PC-9 (cell line): ENCODE results near the gene PEX14. TPM values are rescaled to one million over a fixed set of nuclear protein-coding genes. Genes with fewer than 3 reads are reported as not detected.

ENCODE experiments used
- BruUV-seq: library from RNA; stranded (reverse); fragments of 400-500 nt; replicated peaks from 2 replicates; lab custom pipeline; 2021; lab: Mats Ljungman, UMichigan
- CTCF ChIA-PET: fragments of 300-600 bp; sonication (Branson Sonifier 250); formaldehyde crosslinking; loops from one replicate; lab custom pipeline; 2022; ENCODE audit warnings: antibody characterized with exemption; lab: Charles Lee
- POLR2A ChIA-PET: fragments of 300-600 bp; sonication (Branson Sonifier 250); formaldehyde crosslinking; loops from one replicate; lab custom pipeline; 2022; ENCODE audit warnings: antibody characterized with exemption; ENCODE audit not compliant: unreplicated experiment; lab: Charles Lee
- DNase-seq, 2 experiments: peaks; one replicate each; pipeline versions ENCODE4 v3.0.0 to v3.0.0-alpha.2; 2015 to 2022; ENCODE audit warnings: mixed read lengths in 1 of 2
- H2AFZ ChIP-seq: fragments of 200-600 bp; sonication (generic); 2 replicates; pipeline ENCODE4 v1.8.1; 2017; ENCODE audit warnings: antibody characterized with exemption
- H3F3A ChIP-seq: fragments of 200-600 bp; sonication (generic); 2 replicates; pipeline ENCODE4 v1.8.1; 2017; ENCODE audit warnings: antibody characterized with exemption, mild to moderate bottlenecking, low read depth; ENCODE audit not compliant: insufficient read depth
- H3K27ac ChIP-seq: fragments of 200-600 bp; sonication (generic); 2 replicates; pipeline ENCODE4 v1.6.1; 2016; ENCODE audit warnings: mixed run types
- H3K27me3 ChIP-seq: fragments of 200-600 bp; sonication (generic); 2 replicates; pipeline ENCODE4 v1.6.1; 2016; ENCODE audit warnings: low read depth, mixed run types; ENCODE audit not compliant: insufficient read depth
- H3K36me3 ChIP-seq: fragments of 200-600 bp; sonication (generic); 2 replicates; pipeline ENCODE4 v1.6.1; 2016; ENCODE audit warnings: low read depth, mixed run types
- H3K4me1 ChIP-seq: fragments of 200-600 bp; sonication (generic); replicated peaks from 2 replicates; pipeline ENCODE4 v1.6.1; 2016; ENCODE audit warnings: mixed run types; ENCODE audit not compliant: insufficient read depth
- H3K4me2 ChIP-seq: fragments of 200-600 bp; sonication (generic); 2 replicates; pipeline ENCODE4 v1.6.1; 2017; ENCODE audit warnings: mixed run types
- H3K4me3 ChIP-seq: fragments of 200-600 bp; sonication (generic); 2 replicates; pipeline ENCODE4 v1.6.1; 2016; ENCODE audit warnings: mixed run types
- H3K79me2 ChIP-seq: fragments of 200-600 bp; sonication (generic); 2 replicates; pipeline ENCODE4 v1.6.1; 2017; ENCODE audit warnings: low read depth, mixed run types
- H3K9me2 ChIP-seq: fragments of 200-600 bp; sonication (generic); 2 replicates; pipeline ENCODE4 v1.8.1; 2017; ENCODE audit warnings: mild to moderate bottlenecking; ENCODE audit not compliant: insufficient read depth
- H3K9me3 ChIP-seq: fragments of 200-600 bp; sonication (generic); 2 replicates; pipeline ENCODE4 v1.8.1; 2016; ENCODE audit warnings: low read depth; ENCODE audit not compliant: insufficient read depth
- H4K20me1 ChIP-seq: fragments of 200-600 bp; sonication (generic); 2 replicates; pipeline ENCODE4 v1.8.1; 2017; ENCODE audit not compliant: insufficient read depth
- EZH2 ChIP-seq: fragments of 200-600 bp; sonication (generic); IDR thresholded peaks from 2 replicates; pipeline ENCODE4 v1.8.0; 2017; ENCODE audit warnings: antibody characterized with exemption, low read depth
- intact Hi-C: fragments of 100-400 bp; cut with micrococcal nuclease; formaldehyde crosslinking; loops from one replicate; pipeline ENCODE4 v1.10.0; 2022; ENCODE audit not compliant: unreplicated experiment
- total RNA-seq: library from RNA; stranded (reverse); gene quantifications from 2 replicates; pipeline ENCODE4 v1.2.3, GENCODE V29; 2021
- TF ChIP-seq, protein P1 (sequence below): fragments of 200-600 bp; sonication (generic); conservative IDR thresholded peaks from 2 replicates; pipeline ENCODE4 v1.6.1; 2017; ENCODE audit warnings: mixed run types, antibody characterized with exemption, mild to moderate bottlenecking, moderate library complexity

PEX14 gene
- total RNA-seq, 1 experiment from 2014 or later: 28.3 TPM

DNA sequence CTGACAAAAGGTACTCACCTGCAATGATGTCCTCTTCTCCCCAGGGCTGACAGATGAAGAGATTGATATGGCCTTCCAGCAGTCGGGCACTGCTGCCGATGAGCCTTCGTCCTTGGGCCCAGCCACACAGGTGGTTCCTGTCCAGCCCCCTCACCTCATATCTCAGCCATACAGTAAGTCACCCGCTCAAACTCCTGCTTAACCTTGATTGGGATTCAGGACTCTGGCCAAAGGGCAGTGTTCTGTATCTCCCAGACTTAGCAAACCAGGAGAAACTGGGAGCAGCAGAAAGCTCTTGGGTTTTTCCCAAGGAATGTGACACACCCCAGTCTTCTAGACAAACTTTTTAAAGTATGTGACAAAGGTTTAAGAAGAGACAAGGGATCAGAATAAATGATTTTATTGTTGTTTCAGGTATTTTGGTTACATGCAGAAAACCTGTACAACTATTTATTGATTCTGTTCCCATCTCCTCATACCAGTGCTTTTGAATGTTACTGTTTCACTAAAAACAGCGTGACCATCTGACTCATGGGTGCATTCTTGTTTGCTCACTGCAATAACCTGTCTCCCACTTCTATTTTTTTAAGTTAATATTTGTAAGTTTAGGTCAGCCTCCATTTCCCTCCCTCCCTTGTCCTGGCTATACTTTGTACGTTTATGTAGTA, 124.6 kb downstream of the PEX14 start:
- no peaks in the 10 kb centered on the region for H3K36me3 ChIP-seq
- H3K79me2 ChIP-seq: no peaks in the 10 kb centered on the region
- H3K27ac ChIP-seq: peak overlapping the region; percentile 92
- H3K9me3 ChIP-seq: no peaks in the 10 kb centered on the region
- POLR2A ChIA-PET: no interaction called here
- peaks cover 24% of the 10 kb centered on the region for H3F3A ChIP-seq
- BruUV-seq: no TSS peak
- peak overlapping the region; percentile 64 for H3K4me2 ChIP-seq
- 0 out of 2 replicates have a peak overlapping the region, but pooled peaks have one; percentile 18 for H3K4me3 ChIP-seq
- peak; percentile 41 to 86 for DNase-seq
- H2AFZ ChIP-seq: no peak overlapping the region
- TF ChIP-seq, protein P1, sequence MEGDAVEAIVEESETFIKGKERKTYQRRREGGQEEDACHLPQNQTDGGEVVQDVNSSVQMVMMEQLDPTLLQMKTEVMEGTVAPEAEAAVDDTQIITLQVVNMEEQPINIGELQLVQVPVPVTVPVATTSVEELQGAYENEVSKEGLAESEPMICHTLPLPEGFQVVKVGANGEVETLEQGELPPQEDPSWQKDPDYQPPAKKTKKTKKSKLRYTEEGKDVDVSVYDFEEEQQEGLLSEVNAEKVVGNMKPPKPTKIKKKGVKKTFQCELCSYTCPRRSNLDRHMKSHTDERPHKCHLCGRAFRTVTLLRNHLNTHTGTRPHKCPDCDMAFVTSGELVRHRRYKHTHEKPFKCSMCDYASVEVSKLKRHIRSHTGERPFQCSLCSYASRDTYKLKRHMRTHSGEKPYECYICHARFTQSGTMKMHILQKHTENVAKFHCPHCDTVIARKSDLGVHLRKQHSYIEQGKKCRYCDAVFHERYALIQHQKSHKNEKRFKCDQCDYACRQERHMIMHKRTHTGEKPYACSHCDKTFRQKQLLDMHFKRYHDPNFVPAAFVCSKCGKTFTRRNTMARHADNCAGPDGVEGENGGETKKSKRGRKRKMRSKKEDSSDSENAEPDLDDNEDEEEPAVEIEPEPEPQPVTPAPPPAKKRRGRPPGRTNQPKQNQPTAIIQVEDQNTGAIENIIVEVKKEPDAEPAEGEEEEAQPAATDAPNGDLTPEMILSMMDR: no peak
- no peak for TF ChIP-seq EZH2
- intact Hi-C loops: loop anchor here (1.0 kb wide), 1 partner anchor 69 kb away; no protein-coding TSS in a partner anchor
- CTCF ChIA-PET: no interaction called here
- H3K4me1 ChIP-seq: peaks cover 24% of the 10 kb centered on the region
- H3K27me3 ChIP-seq: no peaks in the 10 kb centered on the region
- H3K9me2 ChIP-seq: no peaks in the 10 kb centered on the region
- no peaks in the 10 kb centered on the region for H4K20me1 ChIP-seq

DNA sequence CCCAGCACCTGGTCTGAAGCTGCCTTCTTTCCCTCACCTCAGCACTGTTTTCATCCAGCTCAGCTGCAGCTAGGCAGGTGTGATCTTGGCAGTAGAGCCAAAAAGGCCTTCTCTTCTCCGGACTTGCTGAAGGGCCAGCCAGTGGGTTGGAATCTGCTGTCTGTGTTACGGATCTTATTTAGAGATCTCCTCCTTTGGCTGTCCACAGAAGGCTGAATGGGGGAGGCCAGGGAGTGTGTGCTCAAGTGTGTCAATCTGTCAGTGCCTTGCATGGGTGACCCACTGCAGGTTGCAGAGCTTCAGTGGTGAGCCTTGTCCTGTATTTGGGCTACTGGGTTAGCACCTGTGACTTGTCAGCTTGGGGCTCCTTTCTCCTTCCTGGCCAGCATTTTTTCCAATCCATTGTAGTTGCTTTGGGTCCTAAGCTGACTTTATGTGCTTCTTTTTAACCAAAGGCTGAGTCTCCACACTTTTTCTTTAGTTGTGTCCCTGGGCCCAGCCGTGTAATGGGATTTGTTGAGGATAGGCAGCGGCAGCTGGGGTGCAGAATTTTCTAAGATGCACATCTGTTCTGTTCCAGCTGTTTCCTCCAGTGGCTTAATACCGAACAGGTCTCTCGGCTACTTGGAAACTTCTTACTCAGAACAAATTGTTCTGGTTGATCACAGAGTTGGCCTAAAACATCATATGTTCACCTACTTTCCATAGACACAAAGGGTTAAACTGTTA, 126.8 kb downstream of the PEX14 start:
- H3K9me2 ChIP-seq: no peaks in the 10 kb centered on the region
- POLR2A ChIA-PET: interaction anchor here (0.6 to 0.7 kb wide), 2 partner anchors 73 to 1389 kb away, joined by 4 to 9 read pairs; no protein-coding TSS in a partner anchor
- H2AFZ ChIP-seq: no peak overlapping the region
- no peaks in the 10 kb centered on the region for H3K27me3 ChIP-seq
- no TSS peak for BruUV-seq
- TF ChIP-seq EZH2: no peak
- TF ChIP-seq, protein P1: no peak
- peaks cover 24% of the 10 kb centered on the region for H3F3A ChIP-seq
- no peaks in the 10 kb centered on the region for H3K79me2 ChIP-seq
- H3K9me3 ChIP-seq: no peaks in the 10 kb centered on the region
- H3K27ac ChIP-seq: no peak overlapping the region
- no peak overlapping the region for H3K4me3 ChIP-seq
- intact Hi-C loops: no loop called here
- no peaks in the 10 kb centered on the region for H3K36me3 ChIP-seq
- H3K4me1 ChIP-seq: peaks cover 24% of the 10 kb centered on the region
- no peaks in the 10 kb centered on the region for H4K20me1 ChIP-seq
- CTCF ChIA-PET: interaction anchor here (0.7 kb wide), 1 partner anchor 282 kb away, joined by 3 read pairs; no protein-coding TSS in a partner anchor
- DNase-seq: no peak
- H3K4me2 ChIP-seq: no peak overlapping the region

DNA sequence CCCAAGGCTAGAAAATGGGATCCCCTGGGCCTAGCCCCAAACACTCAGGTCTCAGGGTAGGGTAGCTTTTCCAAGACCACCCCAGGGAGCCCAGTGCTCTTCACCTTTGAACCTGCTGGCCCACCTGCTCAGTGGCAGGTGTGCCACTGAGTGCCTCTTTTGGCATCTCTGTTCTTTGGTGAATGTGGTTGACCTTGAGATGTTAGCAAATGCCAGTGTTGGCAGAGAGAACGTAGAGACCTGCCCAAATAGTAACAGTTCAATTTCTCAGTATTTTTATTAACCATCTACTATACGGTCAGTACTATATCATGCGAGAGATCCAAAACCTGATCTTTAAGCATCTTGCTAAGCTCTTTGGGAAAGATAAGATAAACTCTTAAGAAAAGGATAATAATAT, 128.2 kb downstream of the PEX14 start:
- H3K4me2 ChIP-seq: no peak overlapping the region
- H3F3A ChIP-seq: peaks cover 24% of the 10 kb centered on the region
- intact Hi-C loops: no loop called here
- POLR2A ChIA-PET: no interaction called here
- CTCF ChIA-PET: no interaction called here
- H3K4me3 ChIP-seq: no peak overlapping the region
- no peaks in the 10 kb centered on the region for H3K27me3 ChIP-seq
- no peaks in the 10 kb centered on the region for H3K79me2 ChIP-seq
- H3K9me2 ChIP-seq: no peaks in the 10 kb centered on the region
- no TSS peak for BruUV-seq
- H3K4me1 ChIP-seq: peaks cover 24% of the 10 kb centered on the region
- DNase-seq: no peak
- TF ChIP-seq, protein P1: no peak
- TF ChIP-seq EZH2: no peak
- no peaks in the 10 kb centered on the region for H3K36me3 ChIP-seq
- H3K27ac ChIP-seq: no peak overlapping the region
- H3K9me3 ChIP-seq: no peaks in the 10 kb centered on the region
- no peaks in the 10 kb centered on the region for H4K20me1 ChIP-seq
- no peak overlapping the region for H2AFZ ChIP-seq
